ENCODE measurements around the gene LPXN.

LPXN gene

GRCh38 chr11:58487170-58487569, 88.5 kb downstream of the LPXN start:
- Histone ChIP-seq H3K9me2 (replicated peaks; ENCODE audit: low read depth, low read length) (no peaks in the 10 kb centered on the region), H4K20me1 (ENCODE audit: insufficient read depth, low read length, poor library complexity, severe bottlenecking) (no peaks in the 10 kb centered on the region), H3F3A (ENCODE audit: low read depth) (no peaks in the 10 kb centered on the region), H3K27me3 (ENCODE audit: insufficient read depth, low read length, poor library complexity, severe bottlenecking) (no peaks in the 10 kb centered on the region), H3K79me2 (ENCODE audit: insufficient read depth, low read length) (no peaks in the 10 kb centered on the region), H3K4me1 (ENCODE audit: insufficient read depth, low read length, poor library complexity, severe bottlenecking) (no peaks in the 10 kb centered on the region), H3K4me3 (ENCODE audit: low read length, poor library complexity, severe bottlenecking) (no peak overlapping the region), H2AFZ (ENCODE audit: low read length) (no peak overlapping the region), H3K4me2 (ENCODE audit: low read depth, low read length, poor library complexity, severe bottlenecking) (no peak overlapping the region), H3K36me3 (ENCODE audit: insufficient read depth, low read length) (no peaks in the 10 kb centered on the region), H3K9me3 (ENCODE audit: insufficient read depth, low read depth, low read length) (no peaks in the 10 kb centered on the region), H3K9ac (ENCODE audit: low read depth, low read length, poor library complexity, severe bottlenecking) (no peak overlapping the region)
- TF ChIP-seq EZH2phosphoT487 (IDR thresholded peaks at IDR 0.05; ENCODE audit: borderline replicate concordance) (no peak), CTCF (conservative IDR thresholded peaks at IDR 0.05; ENCODE audit: low read length) (no peak)

- Histone ChIP-seq H3K4me1 (ENCODE audit: insufficient read depth, low read length, poor library complexity, severe bottlenecking) (no peaks in the 10 kb centered on the region), H2AFZ (ENCODE audit: low read length) (no peak overlapping the region), H3K79me2 (ENCODE audit: insufficient read depth, low read length) (no peaks in the 10 kb centered on the region), H3F3A (ENCODE audit: low read depth) (no peaks in the 10 kb centered on the region), H4K20me1 (ENCODE audit: insufficient read depth, low read length, poor library complexity, severe bottlenecking) (no peaks in the 10 kb centered on the region), H3K4me2 (ENCODE audit: low read depth, low read length, poor library complexity, severe bottlenecking) (no peak overlapping the region), H3K9ac (ENCODE audit: low read depth, low read length, poor library complexity, severe bottlenecking) (no peak overlapping the region), H3K4me3 (ENCODE audit: low read length, poor library complexity, severe bottlenecking) (no peak overlapping the region), H3K27me3 (ENCODE audit: insufficient read depth, low read length, poor library complexity, severe bottlenecking) (no peaks in the 10 kb centered on the region), H3K9me2 (replicated peaks; ENCODE audit: low read depth, low read length) (no peaks in the 10 kb centered on the region), H3K9me3 (ENCODE audit: insufficient read depth, low read depth, low read length) (no peaks in the 10 kb centered on the region), H3K36me3 (ENCODE audit: insufficient read depth, low read length) (no peaks in the 10 kb centered on the region)
- TF ChIP-seq EZH2phosphoT487 (IDR thresholded peaks at IDR 0.05; ENCODE audit: borderline replicate concordance) (no peak), CTCF (conservative IDR thresholded peaks at IDR 0.05; ENCODE audit: low read length) (no peak)
Measured at GRCh38 chr11:58485961-58486360, 89.7 kb downstream of the LPXN start.
